K562 (cell line): Measurements from ENCODE around the gene CNIH3. TPM values are rescaled to one million over a fixed set of nuclear protein-coding genes. Genes with fewer than 3 reads are reported as not detected.

ENCODE experiments used
- ATAC-seq: fragments of 200-7000 bp; cut with Tn5 transposase; 3 replicates; pipeline ENCODE4 v1.9.1; 2020; ENCODE audit warnings: moderate library complexity
- BruUV-seq: library from RNA; stranded (reverse); fragments of 400-500 nt; replicated peaks from 2 replicates; lab custom pipeline; 2021; lab: Mats Ljungman, UMichigan
- CTCF ChIA-PET: fragments of 300-600 bp; formaldehyde crosslinking; extraction: SDS; loops from one replicate; lab custom pipeline; 2021; ENCODE audit warnings: low intra/inter-chr PET ratio; lab: Yijun Ruan, JAX
- POLR2A ChIA-PET: fragments of 300-600, 350-650 bp; sonication (Branson Sonifier 250); formaldehyde crosslinking; extraction: SDS; loops from one replicate; lab custom pipeline; 2021; ENCODE audit warnings: antibody characterized with exemption, inconsistent platforms; lab: Yijun Ruan, JAX
- DNase-seq, 4 experiments: peaks; one replicate each; pipeline versions ENCODE4 v3.0.0 to v3.0.0-alpha.2; 2011 to 2018; ENCODE audit warnings: low spot score in 3 of 4, mixed read lengths in 3 of 4; ENCODE audit errors: extremely low read depth in 1 of 4
- FAIRE-seq: peaks from 2 replicates; lab custom pipeline; 2011; peaks lifted over from hg19 to GRCh38; lab: Jason Lieb, UNC
- H2AFZ ChIP-seq: 2 replicates; pipeline ENCODE4 v1.6.0; 2011; ENCODE audit warnings: low read depth, low read length, control low read depth, inconsistent platforms
- H3K27ac ChIP-seq: fragments of 200-600 bp; 3 replicates; pipeline ENCODE4 v1.8.0; 2011; ENCODE audit warnings: low read depth, mild to moderate bottlenecking, control low read depth, inconsistent platforms, low read length, moderate library complexity, mixed read lengths; ENCODE audit errors: extremely low read depth
- H3K27me3 ChIP-seq, 2 experiments: fragments of 300-600 bp in 1 of 2; 2 replicates in 1 of 2; 3 replicates in 1 of 2; pipeline versions ENCODE4 v1.6.0 to v1.8.0; 2011; ENCODE audit warnings: inconsistent platforms in 2 of 2, low read length in 2 of 2, mild to moderate bottlenecking in 1 of 2, mixed read lengths in 1 of 2, moderate library complexity in 1 of 2; ENCODE audit not compliant: control insufficient read depth in 2 of 2, insufficient read depth in 2 of 2
- H3K36me3 ChIP-seq: fragments of 300-600 bp; 3 replicates; pipeline ENCODE4 v1.8.0; 2011; ENCODE audit warnings: mild to moderate bottlenecking, low read length, inconsistent platforms; ENCODE audit not compliant: control insufficient read depth, insufficient read depth
- H3K4me1 ChIP-seq, 2 experiments: fragments of 200-600 bp in 1 of 2; replicated peaks in 1 of 2; 2 replicates in 1 of 2; 3 replicates in 1 of 2; pipeline versions ENCODE4 v1.5.1 to v1.8.0; 2011; ENCODE audit warnings: inconsistent platforms in 2 of 2, low read length in 2 of 2, mild to moderate bottlenecking in 1 of 2, mixed read lengths in 1 of 2, moderate library complexity in 1 of 2; ENCODE audit not compliant: control insufficient read depth in 2 of 2, insufficient read depth in 2 of 2
- H3K4me2 ChIP-seq: 2 replicates; pipeline ENCODE4 v1.6.1; 2011; ENCODE audit warnings: low read length, control low read depth, inconsistent platforms, mixed read lengths; ENCODE audit not compliant: insufficient read depth
- H3K4me3 ChIP-seq: fragments of 200-600 bp; sonication (generic), shearing (Covaris generic); 2 replicates; pipeline ENCODE4 v1.5.1; 2016; ENCODE audit warnings: control low read depth, inconsistent platforms
- H3K79me2 ChIP-seq: fragments of 200-600 bp; 3 replicates; pipeline ENCODE4 v1.8.0; 2011; ENCODE audit warnings: low read length, inconsistent platforms; ENCODE audit not compliant: control insufficient read depth, insufficient read depth
- H3K9ac ChIP-seq, 2 experiments: 2 replicates each; pipeline versions ENCODE4 v1.6.0 to v1.6.1; 2011; ENCODE audit warnings: low read depth in 2 of 2, low read length in 2 of 2, control low read depth in 1 of 2, inconsistent platforms in 1 of 2, mild to moderate bottlenecking in 1 of 2, mixed read lengths in 1 of 2; ENCODE audit not compliant: insufficient read depth in 1 of 2
- H3K9me1 ChIP-seq: one replicate; pipeline ENCODE4 v1.6.0; 2011; ENCODE audit warnings: inconsistent platforms, mild to moderate bottlenecking, low read length, moderate library complexity; ENCODE audit not compliant: control insufficient read depth, insufficient read depth
- H3K9me3 ChIP-seq: replicated peaks from 2 replicates; pipeline ENCODE4 v1.5.1; 2011; ENCODE audit warnings: low read depth, low read length, inconsistent platforms; ENCODE audit not compliant: control insufficient read depth, insufficient read depth
- H4K20me1 ChIP-seq: replicated peaks from 2 replicates; pipeline ENCODE4 v1.6.1; 2011; ENCODE audit warnings: low read length, inconsistent platforms, mixed read lengths; ENCODE audit not compliant: control insufficient read depth, insufficient read depth
- BRCA1 ChIP-seq, 2 experiments: fragments of 450-650 bp in 1 of 2; sonication (generic) in 1 of 2; formaldehyde crosslinking in 1 of 2; IDR thresholded peaks; 2 replicates each; pipeline versions ENCODE4 v1.5.0 to v1.6.1; 2017 to 2020; ENCODE audit warnings: mild to moderate bottlenecking in 1 of 2, missing genetic modification reagents in 1 of 2
- E2F3 ChIP-seq: fragments of 250-450 bp; sonication (Bioruptor Pico); IDR thresholded peaks from 2 replicates; pipeline ENCODE4 v1.4.0; 2020; ENCODE audit warnings: mild to moderate bottlenecking
- FOXA3 ChIP-seq, 2 experiments: fragments of 450-650 bp in 1 of 2; sonication (generic) in 1 of 2; formaldehyde crosslinking; IDR thresholded peaks in 1 of 2; conservative IDR thresholded peaks in 1 of 2; 2 replicates each; pipeline versions ENCODE4 v1.4.0 to v1.8.0; 2020 to 2022; ENCODE audit warnings: mild to moderate bottlenecking in 2 of 2, missing genetic modification reagents in 1 of 2
- FOXK1 ChIP-seq: sonication (generic); formaldehyde crosslinking; IDR thresholded peaks from 2 replicates; pipeline ENCODE4 v1.8.0; 2022; ENCODE audit warnings: missing genetic modification reagents, mild to moderate bottlenecking, borderline replicate concordance
- JUNB ChIP-seq: fragments of 450-650 bp; formaldehyde crosslinking; conservative IDR thresholded peaks from 2 replicates; pipeline ENCODE4 v1.4.0; 2020; ENCODE audit warnings: mild to moderate bottlenecking
- KHSRP ChIP-seq: fragments of 450-650 bp; IDR thresholded peaks from 2 replicates; pipeline ENCODE4 v1.6.1; 2017
- NFATC3 ChIP-seq: fragments of 450-650 bp; IDR thresholded peaks from 2 replicates; pipeline ENCODE4 v1.6.1; 2017; ENCODE audit warnings: mild to moderate bottlenecking
- NKRF ChIP-seq: fragments of 450-650 bp; IDR thresholded peaks from 2 replicates; pipeline ENCODE4 v1.6.1; 2016; ENCODE audit warnings: borderline replicate concordance
- RBM17 ChIP-seq: fragments of 200-400 bp; formaldehyde crosslinking; IDR thresholded peaks from 2 replicates; pipeline ENCODE4 v1.6.1; 2017; ENCODE audit warnings: low read depth, mild to moderate bottlenecking, low read length, borderline replicate concordance
- SAP30 ChIP-seq: fragments of 200-600 bp; sonication (generic); IDR thresholded peaks from 2 replicates; pipeline ENCODE4 v1.6.1; 2012; ENCODE audit warnings: borderline replicate concordance, low read depth, mild to moderate bottlenecking, moderate library complexity, low read length, control low read depth, inconsistent platforms; ENCODE audit not compliant: insufficient read depth, poor library complexity, severe bottlenecking
- SNIP1 ChIP-seq: fragments of 450-650 bp; IDR thresholded peaks from 2 replicates; pipeline ENCODE4 v1.7.1; 2017; ENCODE audit warnings: low read depth, mild to moderate bottlenecking
- SP2 ChIP-seq: IDR thresholded peaks from 2 replicates; pipeline ENCODE4 v1.6.1; 2011; ENCODE audit warnings: mild to moderate bottlenecking, low read depth, low read length, moderate library complexity; ENCODE audit not compliant: poor library complexity, severe bottlenecking; ENCODE audit errors: extremely low read depth
- TAF7 ChIP-seq: fragments of 450-650 bp; IDR thresholded peaks from 2 replicates; pipeline ENCODE4 v1.6.1; 2016; ENCODE audit warnings: missing genetic modification characterization, missing compliant biosample characterization
- TBL1XR1 ChIP-seq, 2 experiments: IDR thresholded peaks; 2 replicates each; pipeline ENCODE4 v1.6.1; 2012; ENCODE audit warnings: improper control_type of control experiment in 2 of 2, low read length in 2 of 2, mild to moderate bottlenecking in 1 of 2
- ZBTB1 ChIP-seq: sonication (generic); formaldehyde crosslinking; IDR thresholded peaks from 2 replicates; pipeline ENCODE4 v1.8.1; 2023; ENCODE audit warnings: missing genetic modification reagents, low read depth, mild to moderate bottlenecking, borderline replicate concordance
- ZNF75A ChIP-seq: fragments of 450-650 bp; formaldehyde crosslinking; IDR thresholded peaks from 2 replicates; pipeline ENCODE4 v1.4.0; 2020; ENCODE audit warnings: mild to moderate bottlenecking
- WGBS: fragments of 100-300 bp; shearing (Covaris generic); methylation state at CpG from one replicate; pipeline ENCODE4 v1.1.6; 2016; ENCODE audit warnings: low coverage, mixed read lengths; ENCODE audit not compliant: insufficient coverage; ENCODE audit errors: missing lambda C conversion rate; 5-methylcytosine and 5-hydroxymethylcytosine counted together
- in situ Hi-C: fragments of 300-500 bp; cut with MboI; formaldehyde crosslinking; loops from 4 replicates; pipeline ENCODE4 v1.15.0; 2018; ENCODE audit warnings: inconsistent platforms, mixed read lengths
- intact Hi-C: fragments of 100-400 bp; cut with micrococcal nuclease; formaldehyde crosslinking; loops from 2 replicates; pipeline ENCODE4 v1.14.2; 2022
- polyA plus RNA-seq, 8 experiments: library from polyadenylated mRNA; depleted of rRNA in 4 of 8; stranded (reverse) in 5 of 8; unstranded in 3 of 8; fragments of >200 nt; fragmentation: Nextera tagmentation in 2 of 8; fragmentation: Illumina TruSeq in 1 of 8; extraction: Ambion mirVana in 2 of 8; extraction: Trizol in 1 of 8; gene quantifications; 2 replicates each; pipeline versions ENCODE4 v1.2.1 to v1.2.3, GENCODE V29; 2011 to 2014; ENCODE audit warnings: inconsistent platforms in 1 of 8, missing spikeins in 1 of 8
- total RNA-seq, 7 experiments: library from RNA; depleted of rRNA in 6 of 7; stranded (reverse); fragments of >200 nt in 6 of 7; fragmentation: Illumina TruSeq in 2 of 7; extraction: Trizol in 2 of 7; gene quantifications; 2 replicates each; pipeline versions ENCODE4 v1.2.1 to v1.2.3, GENCODE V29; 2011 to 2021; ENCODE audit warnings: low replicate concordance in 1 of 7

CNIH3 gene
- total and polyA plus RNA-seq, 9 of the 15 experiments (the other 6 are each of a cell fraction or from before 2014, with no cell fraction given) = 0.14 to 1.8 (median 0.79) TPM

- intact Hi-C loops (no loop called here), in situ Hi-C loops (no loop called here)
- H3K9me1 ChIP-seq = no peaks in the 10 kb centered on the region
- H3K27ac ChIP-seq = no peak overlapping the region
- no peaks in the 10 kb centered on the region for H3K9me3 ChIP-seq
- DNase-seq (no peak), ATAC-seq (no peak), FAIRE-seq (no peak)
- no peak overlapping the region for H3K4me2 ChIP-seq
- H3K9ac ChIP-seq = no peak overlapping the region
- no peaks in the 10 kb centered on the region for H4K20me1 ChIP-seq
- H3K36me3 ChIP-seq = no peaks in the 10 kb centered on the region
- POLR2A ChIA-PET = interaction anchor here (0.7 kb wide), 1 partner anchor 16 kb away, joined by 3 read pairs; no protein-coding TSS in a partner anchor
- no peak overlapping the region for H3K4me3 ChIP-seq
- no peaks in the 10 kb centered on the region for H3K79me2 ChIP-seq
- WGBS = 0% methylated on average over 3 of the region's 3 CpGs
- no peak overlapping the region for H2AFZ ChIP-seq
- CTCF ChIA-PET = no interaction called here
- H3K4me1 ChIP-seq = no peaks in the 10 kb centered on the region
- H3K27me3 ChIP-seq = peaks cover 3 to 30% of the 10 kb centered on the region in 2 experiments
- BruUV-seq = no TSS peak
- TF ChIP-seq SNIP1 (no peak), TBL1XR1 (IDR thresholded peaks at IDR 0.05; ENCODE audit: low read length in 2 of 2) (no peak), BRCA1 (IDR thresholded peaks at IDR 0.05) (no peak), BRCA1 (CRISPR knock-in tag; IDR thresholded peaks at IDR 0.05) (no peak), FOXK1 (no peak), NKRF (no peak), ZNF75A (CRISPR knock-in tag) (no peak), KHSRP (no peak), SP2 (no peak), FOXA3 (CRISPR knock-in tag; conservative IDR thresholded peaks at IDR 0.05 in 1 of 2, IDR thresholded peaks at IDR 0.05 in 1 of 2) (no peak), E2F3 (CRISPR knock-in tag) (no peak), ZBTB1 (no peak), RBM17 (no peak), NFATC3 (no peak), JUNB (CRISPR knock-in tag) (no peak), SAP30 (no peak), TAF7 (no peak)
These were observed 94.1 kb downstream of the CNIH3 start for GRCh38 chr1:224710196-224710595.
